ENCODE results near the gene PNPLA7. TPM values are rescaled to one million over a fixed set of nuclear protein-coding genes. Genes with fewer than 3 reads are reported as not detected.

Gene PNPLA7
- total and polyA plus RNA-seq, 2 donors (not counting 1 experiment from before 2014, with no cell fraction given): 18.7 to 29.9 TPM

DNA sequence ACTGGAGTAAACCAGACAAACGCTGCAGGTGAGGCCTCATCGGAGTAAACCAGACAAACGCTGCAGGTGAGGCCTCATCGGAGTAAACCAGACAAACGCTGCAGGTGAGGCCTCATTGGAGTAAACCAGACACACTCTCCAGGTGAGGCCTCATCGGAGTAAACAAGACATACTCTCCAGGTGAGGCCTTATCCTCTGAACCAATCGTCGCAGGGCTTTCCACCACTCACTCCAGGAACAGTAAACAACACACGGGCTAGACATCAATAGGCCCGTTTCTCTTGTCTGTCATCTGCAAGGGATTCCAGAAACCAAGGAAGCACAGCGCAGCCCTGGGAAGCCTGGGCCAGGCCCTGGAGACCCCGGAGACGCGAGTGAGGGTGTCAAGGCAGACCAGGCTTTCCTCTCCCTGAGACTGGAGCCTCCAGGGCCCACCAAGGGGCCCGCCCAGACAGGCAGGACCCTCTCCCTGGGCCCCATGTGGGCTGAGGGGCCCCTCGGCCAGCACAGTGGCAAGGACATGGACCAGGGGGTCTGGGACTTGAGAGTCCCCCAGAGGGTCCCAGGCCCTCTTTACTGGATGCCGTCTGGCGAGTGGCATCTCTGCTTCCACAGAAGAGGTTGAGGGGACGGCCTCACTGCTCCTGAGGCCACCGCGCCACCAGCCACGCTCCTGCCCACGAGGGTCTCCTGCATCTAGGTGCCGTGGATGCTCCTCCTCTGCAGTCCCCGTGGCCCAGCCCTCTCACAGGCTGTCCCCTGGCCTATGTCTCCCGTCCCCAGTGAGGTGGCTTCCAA is 64.7 kb downstream of the PNPLA7 start:
- no peak for DNase-seq
- Histone ChIP-seq H3K79me2 (ENCODE audit: control insufficient read depth, insufficient read depth, low read length) (no peaks in the 10 kb centered on the region), H3K9me3 (ENCODE audit: control extremely low read depth in 1 of 3, control insufficient read depth in 2 of 3, insufficient read depth in 1 of 3, low read length in 2 of 3) (no peaks in the 10 kb centered on the region), H3K27me3 (replicated peaks in 1 of 4; ENCODE audit: control extremely low read depth in 1 of 4, control insufficient read depth in 3 of 4, insufficient read depth in 4 of 4, low read length in 3 of 4) (no peaks in the 10 kb centered on the region), H3K4me1 (ENCODE audit: control insufficient read depth in 2 of 2, insufficient read depth in 2 of 2, low read length in 2 of 2) (no peaks in the 10 kb centered on the region), H3K4me2 (replicated peaks; ENCODE audit: low read depth, low read length, poor library complexity, severe bottlenecking) (no peak overlapping the region), H3K36me3 (replicated peaks in 1 of 2; ENCODE audit: control extremely low read depth in 1 of 2, control insufficient read depth in 1 of 2, extremely low read depth in 1 of 2, insufficient read depth in 2 of 2, low read length in 1 of 2) (peaks cover 0 to 4% of the 10 kb centered on the region in 2 experiments), H4K20me1 (ENCODE audit: control insufficient read depth, insufficient read depth, low read length, poor library complexity, severe bottlenecking) (no peaks in the 10 kb centered on the region), H3K4me3 (ENCODE audit: control extremely low read depth in 1 of 5, extremely low read depth in 1 of 5, insufficient read depth in 1 of 5, low read depth in 2 of 5, low read length in 4 of 5) (no peak overlapping the region), H3K9ac (ENCODE audit: low read length) (no peak overlapping the region), H3K27ac (ENCODE audit: low read length in 2 of 2) (no peak overlapping the region), H2AFZ (ENCODE audit: insufficient read depth, low read depth, low read length, poor library complexity, severe bottlenecking) (no peak overlapping the region)
- no peaks in the 10 kb centered on the region for H3K27me3 Mint-ChIP-seq
- no peaks in the 10 kb centered on the region for H3K9me3 Mint-ChIP-seq (ENCODE audit: insufficient read depth)
- ATAC-seq (ENCODE audit: low read depth): no peak
- intact Hi-C loops (cut with micrococcal nuclease): no loop called here
- ChIA-PET CTCF (no interaction called here), POLR2A (no interaction called here)
- H3K4me1 Mint-ChIP-seq: no peaks in the 10 kb centered on the region
- H3K4me3 Mint-ChIP-seq: no peak overlapping the region
- H3K27ac Mint-ChIP-seq: no peak overlapping the region
- TF ChIP-seq EZH2 (IDR thresholded peaks at IDR 0.05; ENCODE audit: borderline replicate concordance, insufficient read depth, low read depth, low read length, poor library complexity, severe bottlenecking) (no peak), CTCF (IDR thresholded peaks at IDR 0.05) (no peak)
- 94% methylated on average over 26 of the region's 26 CpGs for WGBS (ENCODE audit: insufficient coverage)

- DNase-seq (no peak), ATAC-seq (ENCODE audit: low read depth) (no peak)
- ChIA-PET POLR2A (no interaction called here), CTCF (interaction anchor here (1.0 kb wide), 1 partner anchor 62 kb away, joined by 4 read pairs; the partner anchor contains the start of genes EXD3 and NOXA1)
- Histone ChIP-seq H3K36me3 (replicated peaks in 1 of 2; ENCODE audit: control extremely low read depth in 1 of 2, control insufficient read depth in 1 of 2, extremely low read depth in 1 of 2, insufficient read depth in 2 of 2, low read length in 1 of 2) (peaks cover 0 to 4% of the 10 kb centered on the region in 2 experiments), H3K9ac (ENCODE audit: low read length) (no peak overlapping the region), H3K27me3 (replicated peaks in 1 of 4; ENCODE audit: control extremely low read depth in 1 of 4, control insufficient read depth in 3 of 4, insufficient read depth in 4 of 4, low read length in 3 of 4) (no peaks in the 10 kb centered on the region), H2AFZ (ENCODE audit: insufficient read depth, low read depth, low read length, poor library complexity, severe bottlenecking) (no peak overlapping the region), H3K4me2 (replicated peaks; ENCODE audit: low read depth, low read length, poor library complexity, severe bottlenecking) (no peak overlapping the region), H3K27ac (ENCODE audit: low read length in 2 of 2) (no peak overlapping the region), H4K20me1 (ENCODE audit: control insufficient read depth, insufficient read depth, low read length, poor library complexity, severe bottlenecking) (no peaks in the 10 kb centered on the region), H3K4me3 (ENCODE audit: control extremely low read depth in 1 of 5, extremely low read depth in 1 of 5, insufficient read depth in 1 of 5, low read depth in 2 of 5, low read length in 4 of 5) (no peak overlapping the region), H3K9me3 (ENCODE audit: control extremely low read depth in 1 of 3, control insufficient read depth in 2 of 3, insufficient read depth in 1 of 3, low read length in 2 of 3) (no peaks in the 10 kb centered on the region), H3K79me2 (ENCODE audit: control insufficient read depth, insufficient read depth, low read length) (no peaks in the 10 kb centered on the region), H3K4me1 (ENCODE audit: control insufficient read depth in 2 of 2, insufficient read depth in 2 of 2, low read length in 2 of 2) (no peaks in the 10 kb centered on the region)
- intact Hi-C loops (cut with micrococcal nuclease): no loop called here
- no peak overlapping the region for H3K4me3 Mint-ChIP-seq
- no peaks in the 10 kb centered on the region for H3K4me1 Mint-ChIP-seq
- 94% methylated on average over 27 of the region's 27 CpGs for WGBS (ENCODE audit: insufficient coverage)
- no peaks in the 10 kb centered on the region for H3K9me3 Mint-ChIP-seq (ENCODE audit: insufficient read depth)
- no peak overlapping the region for H3K27ac Mint-ChIP-seq
- no peaks in the 10 kb centered on the region for H3K27me3 Mint-ChIP-seq
- TF ChIP-seq CTCF (IDR thresholded peaks at IDR 0.05) (no peak), EZH2 (IDR thresholded peaks at IDR 0.05; ENCODE audit: borderline replicate concordance, insufficient read depth, low read depth, low read length, poor library complexity, severe bottlenecking) (no peak)
Observed at GRCh38 chr9:137484551-137485315, 65.5 kb downstream of the PNPLA7 start.

Data from B cell (primary cell).